Vagina (tissue), 2 donors: Measurements from ENCODE around the gene DERL3. TPM values are rescaled to one million over a fixed set of nuclear protein-coding genes. Genes with fewer than 3 reads are reported as not detected.

Experiments
- DNase-seq, 2 donors: peaks; one replicate each; pipeline ENCODE4 v3.0.0-alpha.2; 2017; ENCODE audit errors: extremely low spot score in 2 of 2
- H3K27ac ChIP-seq: fragments of 200-600 bp; sonication (generic); one replicate; pipeline ENCODE4 v1.5.1; 2019
- H3K27me3 ChIP-seq: fragments of 200-600 bp; sonication (generic); one replicate; pipeline ENCODE4 v1.5.1; 2019
- H3K36me3 ChIP-seq, 2 donors: fragments of 200-600 bp; sonication (generic); one replicate each; pipeline ENCODE4 v1.5.1; 2017 to 2019
- H3K4me1 ChIP-seq: fragments of 200-600 bp; sonication (generic); one replicate; pipeline ENCODE4 v1.5.1; 2019
- H3K4me3 ChIP-seq, 2 donors: fragments of 200-600 bp; sonication (generic); 1 replicate in 1 of 2; 2 replicates in 1 of 2; pipeline ENCODE4 v1.5.1; 2016 to 2019
- H3K9me3 ChIP-seq: fragments of 200-600 bp; sonication (generic); one replicate; pipeline ENCODE4 v1.5.1; 2019
- CTCF ChIP-seq, 3 experiments: fragments of 450-650 bp in 2 of 3; fragments of 200-600 bp in 1 of 3; sonication (generic) in 1 of 3; IDR thresholded peaks; one replicate each; pipeline ENCODE4 v1.5.1; 2017 to 2019; ENCODE audit warnings: antibody characterized with exemption in 3 of 3, mild to moderate bottlenecking in 2 of 3, moderate library complexity in 2 of 3
- POLR2A ChIP-seq, 2 donors: fragments of 450-650 bp; IDR thresholded peaks; one replicate each; pipeline ENCODE4 v1.6.1; 2017; ENCODE audit warnings: antibody characterized with exemption in 2 of 2, mild to moderate bottlenecking in 2 of 2, moderate library complexity in 2 of 2
- POLR2AphosphoS5 ChIP-seq, 2 donors: sonication (generic); formaldehyde crosslinking; IDR thresholded peaks; one replicate each; pipeline ENCODE4 v1.9.0; 2017; ENCODE audit warnings: antibody characterized with exemption in 2 of 2, mild to moderate bottlenecking in 2 of 2, low read depth in 1 of 2; ENCODE audit not compliant: insufficient read depth in 1 of 2
- intact Hi-C: fragments of 100-400 bp; cut with DNase I; formaldehyde crosslinking; loops from one replicate; pipeline ENCODE4 v1.15.1; 2023
- total RNA-seq: library from RNA; depleted of rRNA; stranded (reverse); fragments of >200 nt; gene quantifications from one replicate; pipeline ENCODE4 v1.2.3, GENCODE V29; 2016

The DERL3 gene
- total RNA-seq, 1 donor from 2014 or later = 0.25 TPM

- intact Hi-C loops = loop anchor here (5.0 kb wide), 1 partner anchor 63 kb away; the partner anchor contains the start of gene MMP11
- Histone ChIP-seq H3K27me3 (no peaks in the 10 kb centered on the region), H3K27ac (no peak overlapping the region), H3K9me3 (no peaks in the 10 kb centered on the region), H3K4me3 (no peak overlapping the region), H3K36me3 (peaks cover 0 to 18% of the 10 kb centered on the region in 2 donors), H3K4me1 (peaks cover 23% of the 10 kb centered on the region)
- TF ChIP-seq POLR2A (IDR thresholded peaks at IDR 0.05) = no peak
- TF ChIP-seq POLR2AphosphoS5 (IDR thresholded peaks at IDR 0.05; ENCODE audit: insufficient read depth in 1 of 2, low read depth in 1 of 2) = no peak
- TF ChIP-seq CTCF (IDR thresholded peaks at IDR 0.05) = no peak
- DNase-seq = no peak
Observed at GRCh38 chr22:23835484-23836144, 3.2 kb downstream of the DERL3 start.

- peaks cover 0 to 18% of the 10 kb centered on the region in 2 donors for H3K36me3 ChIP-seq
- no peak overlapping the region for H3K27ac ChIP-seq
- H3K27me3 ChIP-seq = no peaks in the 10 kb centered on the region
- intact Hi-C loops = loop anchor here (5.0 kb wide), 1 partner anchor 63 kb away; the partner anchor contains the start of gene MMP11
- TF ChIP-seq POLR2AphosphoS5 (IDR thresholded peaks at IDR 0.05; ENCODE audit: insufficient read depth in 1 of 2, low read depth in 1 of 2) (no peak), CTCF (IDR thresholded peaks at IDR 0.05) (no peak), POLR2A (IDR thresholded peaks at IDR 0.05) (no peak)
- no peak overlapping the region for H3K4me3 ChIP-seq
- no peaks in the 10 kb centered on the region for H3K9me3 ChIP-seq
- peaks cover 23% of the 10 kb centered on the region for H3K4me1 ChIP-seq
- DNase-seq = no peak
Observed at GRCh38 chr22:23834793-23835483, 3.9 kb downstream of the DERL3 start.

GRCh38 chr22:23834406-23834792, 4.4 kb downstream of the DERL3 start:
- DNase-seq = no peak
- H3K27ac ChIP-seq = no peak overlapping the region
- H3K4me3 ChIP-seq = no peak overlapping the region
- H3K36me3 ChIP-seq = peaks cover 0 to 20% of the 10 kb centered on the region in 2 donors
- peaks cover 22% of the 10 kb centered on the region for H3K4me1 ChIP-seq
- H3K9me3 ChIP-seq = no peaks in the 10 kb centered on the region
- intact Hi-C loops = no loop called here
- TF ChIP-seq CTCF (IDR thresholded peaks at IDR 0.05) (no peak), POLR2AphosphoS5 (IDR thresholded peaks at IDR 0.05; ENCODE audit: insufficient read depth in 1 of 2, low read depth in 1 of 2) (no peak), POLR2A (IDR thresholded peaks at IDR 0.05) (no peak)
- H3K27me3 ChIP-seq = no peaks in the 10 kb centered on the region

GRCh38 chr22:23833911-23834317, 4.9 kb downstream of the DERL3 start:
- Histone ChIP-seq H3K4me3 (no peak overlapping the region), H3K27ac (no peak overlapping the region), H3K27me3 (no peaks in the 10 kb centered on the region), H3K9me3 (no peaks in the 10 kb centered on the region), H3K4me1 (peaks cover 22% of the 10 kb centered on the region), H3K36me3 (peaks cover 0 to 24% of the 10 kb centered on the region in 2 donors)
- DNase-seq = no peak
- intact Hi-C loops = no loop called here
- TF ChIP-seq POLR2AphosphoS5 (IDR thresholded peaks at IDR 0.05; ENCODE audit: insufficient read depth in 1 of 2, low read depth in 1 of 2) (no peak), CTCF (IDR thresholded peaks at IDR 0.05) (no peak), POLR2A (IDR thresholded peaks at IDR 0.05) (no peak)
